BE2C (cell line): ENCODE data around the gene LRRTM2.

Source experiments
- DNase-seq: peaks from one replicate; pipeline ENCODE4 v3.0.0-alpha.2; 2020
- H3K27me3 ChIP-seq: fragments of 250-450 bp; sonication (Bioruptor Pico); 2 replicates; pipeline ENCODE4 v1.5.1; 2020; ENCODE audit warnings: mild to moderate bottlenecking
- H3K36me3 ChIP-seq: fragments of 250-450 bp; sonication (Bioruptor Pico); 2 replicates; pipeline ENCODE4 v1.5.1; 2020; ENCODE audit warnings: mild to moderate bottlenecking
- H3K4me1 ChIP-seq: fragments of 250-450 bp; sonication (Bioruptor Pico); 2 replicates; pipeline ENCODE4 v1.5.1; 2020
- H3K4me3 ChIP-seq: 2 replicates; pipeline ENCODE4 v1.5.1; 2011; ENCODE audit warnings: low read depth, low read length
- H3K9me3 ChIP-seq: fragments of 250-450 bp; sonication (Bioruptor Pico); 2 replicates; pipeline ENCODE4 v1.5.1; 2020
- CTCF ChIP-seq: IDR thresholded peaks from 2 replicates; pipeline ENCODE4 v1.5.1; 2012; ENCODE audit warnings: mild to moderate bottlenecking, low read depth, low read length

The LRRTM2 gene

GRCh38 chr5:138903130-138903775 is 28.1 kb upstream of the LRRTM2 start:
- no peak for DNase-seq
- H3K36me3 ChIP-seq: peaks cover 2% of the 10 kb centered on the region; the same call in 1 of the 2 replicates
- H3K4me1 ChIP-seq: peaks cover 10% of the 10 kb centered on the region
- no peaks in the 10 kb centered on the region for H3K27me3 ChIP-seq
- H3K9me3 ChIP-seq: no peaks in the 10 kb centered on the region
- TF ChIP-seq CTCF: no peak
- no peak overlapping the region for H3K4me3 ChIP-seq

- no peaks in the 10 kb centered on the region for H3K27me3 ChIP-seq
- H3K36me3 ChIP-seq: peaks cover 2% of the 10 kb centered on the region; the same call in 1 of the 2 replicates
- TF ChIP-seq CTCF: no peak
- H3K9me3 ChIP-seq: no peaks in the 10 kb centered on the region
- DNase-seq: no peak
- H3K4me1 ChIP-seq: peaks cover 10% of the 10 kb centered on the region
- H3K4me3 ChIP-seq: no peak overlapping the region
Measured at GRCh38 chr5:138901716-138902115, 26.6 kb upstream of the LRRTM2 start.

- H3K36me3 ChIP-seq: peaks cover 2% of the 10 kb centered on the region; the same call in 1 of the 2 replicates
- TF ChIP-seq CTCF: no peak
- no peak overlapping the region for H3K4me3 ChIP-seq
- no peaks in the 10 kb centered on the region for H3K27me3 ChIP-seq
- peaks cover 10% of the 10 kb centered on the region for H3K4me1 ChIP-seq
- DNase-seq: no peak
- no peaks in the 10 kb centered on the region for H3K9me3 ChIP-seq
Measured at GRCh38 chr5:138900281-138900965, 25.3 kb upstream of the LRRTM2 start.

GRCh38 chr5:138898742-138899141 is 23.6 kb upstream of the LRRTM2 start:
- Histone ChIP-seq H3K4me3 (no peak overlapping the region), H3K36me3 (no peaks in the 10 kb centered on the region)
- TF ChIP-seq CTCF: no peak

GRCh38 chr5:138898299-138898698 is 23.2 kb upstream of the LRRTM2 start:
- Histone ChIP-seq H3K9me3 (no peaks in the 10 kb centered on the region), H3K4me1 (peaks cover 10% of the 10 kb centered on the region), H3K36me3 (no peaks in the 10 kb centered on the region), H3K4me3 (no peak overlapping the region), H3K27me3 (no peaks in the 10 kb centered on the region)
- no peak for DNase-seq
- no peak for TF ChIP-seq CTCF

More at GRCh38 chr5:138898742-138899141, 23.6 kb upstream of the LRRTM2 start:
- no peaks in the 10 kb centered on the region for H3K27me3 ChIP-seq
- peaks cover 10% of the 10 kb centered on the region for H3K4me1 ChIP-seq
- DNase-seq: no peak
- H3K9me3 ChIP-seq: no peaks in the 10 kb centered on the region

GRCh38 chr5:138895918-138896317 is 20.8 kb upstream of the LRRTM2 start:
- Histone ChIP-seq H3K4me1 (peaks cover 9% of the 10 kb centered on the region), H3K4me3 (no peak overlapping the region), H3K9me3 (no peaks in the 10 kb centered on the region), H3K27me3 (no peaks in the 10 kb centered on the region), H3K36me3 (peaks cover under 1% of the 10 kb centered on the region; the same call in 1 of the 2 replicates)
- no peak for TF ChIP-seq CTCF
- DNase-seq: no peak
